ENCODE data around the gene TSR1. TPM values are rescaled to one million over a fixed set of nuclear protein-coding genes. Genes with fewer than 3 reads are reported as not detected.

TSR1 gene
- total and polyA plus RNA-seq, 9 donors: 11.3 to 31.0 (median 23.2) TPM

- no peak for DNase-seq
- Histone ChIP-seq H3K27ac (no peak overlapping the region), H3K36me3 (no peaks in the 10 kb centered on the region), H3K27me3 (no peaks in the 10 kb centered on the region), H3K9me3 (no peaks in the 10 kb centered on the region), H3K4me1 (ENCODE audit: insufficient read depth) (peaks cover 7% of the 10 kb centered on the region), H3K4me3 (no peak overlapping the region)
- 93 to 96% (median 95%) methylated on average over 4 of the region's 4 CpGs for WGBS, 3 donors
- TF ChIP-seq, protein P1, sequence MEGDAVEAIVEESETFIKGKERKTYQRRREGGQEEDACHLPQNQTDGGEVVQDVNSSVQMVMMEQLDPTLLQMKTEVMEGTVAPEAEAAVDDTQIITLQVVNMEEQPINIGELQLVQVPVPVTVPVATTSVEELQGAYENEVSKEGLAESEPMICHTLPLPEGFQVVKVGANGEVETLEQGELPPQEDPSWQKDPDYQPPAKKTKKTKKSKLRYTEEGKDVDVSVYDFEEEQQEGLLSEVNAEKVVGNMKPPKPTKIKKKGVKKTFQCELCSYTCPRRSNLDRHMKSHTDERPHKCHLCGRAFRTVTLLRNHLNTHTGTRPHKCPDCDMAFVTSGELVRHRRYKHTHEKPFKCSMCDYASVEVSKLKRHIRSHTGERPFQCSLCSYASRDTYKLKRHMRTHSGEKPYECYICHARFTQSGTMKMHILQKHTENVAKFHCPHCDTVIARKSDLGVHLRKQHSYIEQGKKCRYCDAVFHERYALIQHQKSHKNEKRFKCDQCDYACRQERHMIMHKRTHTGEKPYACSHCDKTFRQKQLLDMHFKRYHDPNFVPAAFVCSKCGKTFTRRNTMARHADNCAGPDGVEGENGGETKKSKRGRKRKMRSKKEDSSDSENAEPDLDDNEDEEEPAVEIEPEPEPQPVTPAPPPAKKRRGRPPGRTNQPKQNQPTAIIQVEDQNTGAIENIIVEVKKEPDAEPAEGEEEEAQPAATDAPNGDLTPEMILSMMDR (IDR thresholded peaks at IDR 0.05): no peak
- TF ChIP-seq POLR2A (IDR thresholded peaks at IDR 0.05) (no peak), EP300 (IDR thresholded peaks at IDR 0.05) (no peak)
- intact Hi-C loops (cut with DNase I): loop anchor here in 1 of 4 donors (5.0 kb wide), 1 partner anchor 1423 kb away; no protein-coding TSS in a partner anchor
These were observed 31.3 kb downstream of the TSR1 start for GRCh38 chr17:2304931-2305330.

- Histone ChIP-seq H3K9me3 (no peaks in the 10 kb centered on the region), H3K27ac (peak within 1 kb of the TSS; percentile 70 to 80), H3K4me1 (ENCODE audit: insufficient read depth) (peaks cover 7% of the 10 kb centered on the region), H3K36me3 (no peaks in the 10 kb centered on the region), H3K27me3 (no peaks in the 10 kb centered on the region), H3K4me3 (peak within 1 kb of the TSS; percentile 79)
- 0% methylated on average over 39 to 107 of the region's 108 CpGs for WGBS, 3 donors
- DNase-seq: peak; percentile 91 to 95 (median 93)
- intact Hi-C loops (cut with DNase I): no loop called here
- TF ChIP-seq, protein P1 (IDR thresholded peaks at IDR 0.05): no peak
- TF ChIP-seq POLR2A (IDR thresholded peaks at IDR 0.05) (peak; percentile 49), EP300 (IDR thresholded peaks at IDR 0.05) (no peak)
These were observed 32.8 kb downstream of the TSR1 start, which contains the start of the genes SMG6 and SRR for GRCh38 chr17:2303204-2304188. Gene SMG6 (minus strand): TSS chr17:2303785. CDS start chr17:2303720, 65 bp downstream. Gene SRR (plus strand): TSS chr17:2303950. CDS start chr17:2315561, 11,611 bp downstream.

DNA sequence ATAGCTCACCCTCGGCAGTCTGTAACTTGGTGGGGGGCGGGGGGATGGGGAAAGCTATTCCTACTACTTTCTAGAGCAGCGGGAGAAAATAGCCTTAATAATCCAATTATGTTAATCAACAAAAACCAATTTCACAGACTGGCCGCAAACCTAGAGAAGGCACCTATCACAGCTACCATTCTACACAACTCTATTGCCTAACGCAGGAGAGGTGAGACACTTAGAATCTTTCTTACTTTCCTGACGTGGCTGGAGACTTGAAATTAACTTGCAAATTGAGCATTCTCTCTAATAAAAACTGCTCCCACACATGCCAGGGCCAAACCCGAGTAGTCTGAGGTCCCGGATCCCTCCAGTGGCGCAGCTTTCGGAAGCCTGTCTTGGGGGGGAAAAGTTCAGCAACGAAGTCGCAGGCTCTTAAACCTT, 33.5 kb downstream of the TSR1 start:
- peak overlapping the region; percentile 79 for H3K4me3 ChIP-seq
- H3K27ac ChIP-seq: peak overlapping the region in 1 of 2 donors; percentile 80
- 0 to 2% (median 1%) methylated on average over 12 of the region's 12 CpGs for WGBS, 3 donors
- no peaks in the 10 kb centered on the region for H3K36me3 ChIP-seq
- TF ChIP-seq EP300 (IDR thresholded peaks at IDR 0.05) (no peak), POLR2A (IDR thresholded peaks at IDR 0.05) (no peak)
- intact Hi-C loops (cut with DNase I): no loop called here
- no peaks in the 10 kb centered on the region for H3K27me3 ChIP-seq
- DNase-seq: no peak
- H3K9me3 ChIP-seq: no peaks in the 10 kb centered on the region
- H3K4me1 ChIP-seq (ENCODE audit: insufficient read depth): peaks cover 7% of the 10 kb centered on the region

GRCh38 chr17:2299756-2300155, 36.5 kb downstream of the TSR1 start:
- H3K36me3 ChIP-seq: no peaks in the 10 kb centered on the region
- no peak overlapping the region for H3K27ac ChIP-seq
- H3K27me3 ChIP-seq: no peaks in the 10 kb centered on the region
- no peak overlapping the region for H3K4me3 ChIP-seq
- no peak for TF ChIP-seq EP300 (IDR thresholded peaks at IDR 0.05)
- no peak for DNase-seq
- intact Hi-C loops (cut with DNase I): no loop called here
- peaks cover 7% of the 10 kb centered on the region for H3K4me1 ChIP-seq (ENCODE audit: insufficient read depth)
- WGBS, 3 donors: 90 to 92% (median 91%) methylated on average over 22 of the region's 22 CpGs
- H3K9me3 ChIP-seq: no peaks in the 10 kb centered on the region

- Histone ChIP-seq H3K4me1 (ENCODE audit: insufficient read depth) (peaks cover 5% of the 10 kb centered on the region), H3K9me3 (no peaks in the 10 kb centered on the region), H3K27ac (no peak overlapping the region), H3K36me3 (no peaks in the 10 kb centered on the region), H3K4me3 (no peak overlapping the region), H3K27me3 (no peaks in the 10 kb centered on the region)
- DNase-seq: no peak
- intact Hi-C loops (cut with DNase I): no loop called here
- TF ChIP-seq EP300 (IDR thresholded peaks at IDR 0.05): no peak
- TF ChIP-seq, protein P1 (IDR thresholded peaks at IDR 0.05): no peak
- WGBS, 3 donors: 91 to 95% (median 93%) methylated on average over 12 of the region's 12 CpGs
These were observed 37.1 kb downstream of the TSR1 start for GRCh38 chr17:2299136-2299535.

Measured in ovary (tissue), 9 donors.